HepG2 (cell line): Measurements from ENCODE around the gene RAC2.

Source experiments
- CTCF ChIP-seq: sonication (generic); formaldehyde crosslinking; IDR thresholded peaks from 2 replicates; pipeline ENCODE4 v1.5.0; 2020; ENCODE audit warnings: mild to moderate bottlenecking, missing genetic modification reagents, moderate library complexity
- NFKB2 ChIP-seq: sonication (generic); formaldehyde crosslinking; IDR thresholded peaks from 2 replicates; pipeline ENCODE4 v1.4.0; 2020; ENCODE audit warnings: missing genetic modification reagents, borderline replicate concordance
- REST ChIP-seq, 2 experiments: IDR thresholded peaks; 2 replicates each; pipeline ENCODE4 v1.6.1; 2011 to 2012; ENCODE audit warnings: low read length in 2 of 2, borderline replicate concordance in 1 of 2, low read depth in 1 of 2, mild to moderate bottlenecking in 1 of 2, moderate library complexity in 1 of 2
- ZNF224 ChIP-seq: sonication (generic); formaldehyde crosslinking; IDR thresholded peaks from 2 replicates; pipeline ENCODE4 v1.5.0; 2020; ENCODE audit warnings: mild to moderate bottlenecking, missing genetic modification reagents
- ZZZ3 ChIP-seq: sonication (generic); formaldehyde crosslinking; IDR thresholded peaks from 2 replicates; pipeline ENCODE4 v1.4.0; 2020; ENCODE audit warnings: missing genetic modification reagents, mild to moderate bottlenecking, borderline replicate concordance

GRCh38 chr22:37178350-37179125 is 65.5 kb downstream of the RAC2 start:
- TF ChIP-seq REST (IDR thresholded peaks at IDR 0.05; ENCODE audit: borderline replicate concordance in 1 of 2, low read depth in 1 of 2, low read length in 2 of 2) = no peak
- no peak for TF ChIP-seq ZNF224 (CRISPR knock-in tag)
- no peak for TF ChIP-seq CTCF (CRISPR knock-in tag)
- TF ChIP-seq NFKB2 (CRISPR knock-in tag) = no peak
- TF ChIP-seq ZZZ3 (CRISPR knock-in tag) = no peak
